KOPT-K1 (cell line): ENCODE data around the gene CD247.

Experiments
- H3K27ac ChIP-seq: fragments of 200-600 bp; sonication (generic); 2 replicates; pipeline ENCODE4 v1.5.1; 2016; ENCODE audit warnings: antibody characterized with exemption, mild to moderate bottlenecking, low read depth, low read length; ENCODE audit not compliant: poor library complexity, severe bottlenecking
- H3K36me3 ChIP-seq: fragments of 200-600 bp; sonication (generic); 2 replicates; pipeline ENCODE4 v1.5.1; 2017; ENCODE audit warnings: antibody characterized with exemption, mild to moderate bottlenecking, low read length, moderate library complexity; ENCODE audit not compliant: insufficient read depth
- H3K9me3 ChIP-seq: fragments of 200-600 bp; sonication (generic); 2 replicates; pipeline ENCODE4 v1.5.1; 2017; ENCODE audit warnings: antibody characterized with exemption, low read length, mild to moderate bottlenecking; ENCODE audit not compliant: insufficient read depth, poor library complexity, severe bottlenecking

The CD247 gene

DNA sequence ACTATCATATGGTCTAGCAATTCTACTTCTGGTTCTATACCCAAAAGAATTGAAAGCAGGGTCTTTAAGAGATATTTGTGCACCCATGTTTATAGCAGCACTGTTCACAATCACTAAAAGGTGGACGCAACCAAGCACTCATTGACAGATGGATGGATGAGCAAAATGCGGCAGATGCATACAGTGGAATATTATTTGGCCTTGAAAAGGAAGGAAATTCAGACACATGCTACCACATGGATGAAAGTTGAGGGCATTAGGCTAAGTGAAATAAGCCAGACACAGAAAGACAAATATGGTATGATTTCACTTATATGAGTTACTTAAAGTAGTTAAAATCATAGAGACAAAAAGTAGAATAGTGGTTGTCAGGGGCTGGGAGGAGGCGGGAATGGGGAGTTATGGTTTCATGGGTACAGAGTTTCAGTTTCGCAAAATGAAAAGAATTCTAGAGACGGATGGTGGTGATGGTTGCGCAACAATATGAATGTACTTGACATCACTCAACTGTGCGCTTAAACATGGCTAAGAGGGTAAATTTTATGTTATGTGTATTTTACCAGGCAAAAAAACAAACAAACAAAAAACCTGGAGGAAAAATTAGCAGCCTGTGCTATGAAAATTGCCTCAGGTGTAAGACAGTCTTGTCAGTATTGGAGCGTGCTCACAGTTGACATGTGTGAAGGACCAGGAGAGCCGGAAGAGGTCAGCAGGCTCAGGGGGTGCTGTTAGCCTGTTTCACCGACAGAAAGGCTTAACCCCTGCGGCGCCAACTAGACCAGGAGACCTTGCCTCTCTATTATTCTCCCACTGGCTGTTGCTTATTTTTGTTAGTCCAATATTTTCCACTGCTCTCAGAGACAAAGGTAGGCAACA, 26.5 kb downstream of the CD247 start:
- H3K36me3 ChIP-seq = peaks cover 79% of the 10 kb centered on the region
- H3K9me3 ChIP-seq = no peaks in the 10 kb centered on the region
- peak overlapping the region; percentile 49 for H3K27ac ChIP-seq

DNA sequence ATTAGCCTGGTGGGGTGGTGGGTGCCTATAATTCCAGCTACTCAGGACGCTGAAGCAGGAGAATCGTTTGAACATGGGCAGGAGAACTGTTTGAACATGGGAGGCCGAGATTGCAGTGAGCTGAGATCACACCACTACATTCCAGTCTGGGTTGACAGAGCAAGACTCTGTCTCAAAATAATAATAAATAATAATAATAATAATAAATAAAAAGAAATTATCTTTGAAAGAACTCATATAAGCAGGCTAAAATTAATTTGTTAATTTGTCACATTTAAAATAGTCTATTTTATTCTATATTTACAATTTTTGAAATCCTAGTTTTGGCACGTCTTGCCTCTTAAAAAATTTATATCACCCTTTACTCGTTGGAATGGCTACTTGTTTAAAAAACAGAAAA, 27.6 kb downstream of the CD247 start:
- Histone ChIP-seq H3K27ac (no peak overlapping the region), H3K9me3 (no peaks in the 10 kb centered on the region), H3K36me3 (peaks cover 79% of the 10 kb centered on the region)

DNA sequence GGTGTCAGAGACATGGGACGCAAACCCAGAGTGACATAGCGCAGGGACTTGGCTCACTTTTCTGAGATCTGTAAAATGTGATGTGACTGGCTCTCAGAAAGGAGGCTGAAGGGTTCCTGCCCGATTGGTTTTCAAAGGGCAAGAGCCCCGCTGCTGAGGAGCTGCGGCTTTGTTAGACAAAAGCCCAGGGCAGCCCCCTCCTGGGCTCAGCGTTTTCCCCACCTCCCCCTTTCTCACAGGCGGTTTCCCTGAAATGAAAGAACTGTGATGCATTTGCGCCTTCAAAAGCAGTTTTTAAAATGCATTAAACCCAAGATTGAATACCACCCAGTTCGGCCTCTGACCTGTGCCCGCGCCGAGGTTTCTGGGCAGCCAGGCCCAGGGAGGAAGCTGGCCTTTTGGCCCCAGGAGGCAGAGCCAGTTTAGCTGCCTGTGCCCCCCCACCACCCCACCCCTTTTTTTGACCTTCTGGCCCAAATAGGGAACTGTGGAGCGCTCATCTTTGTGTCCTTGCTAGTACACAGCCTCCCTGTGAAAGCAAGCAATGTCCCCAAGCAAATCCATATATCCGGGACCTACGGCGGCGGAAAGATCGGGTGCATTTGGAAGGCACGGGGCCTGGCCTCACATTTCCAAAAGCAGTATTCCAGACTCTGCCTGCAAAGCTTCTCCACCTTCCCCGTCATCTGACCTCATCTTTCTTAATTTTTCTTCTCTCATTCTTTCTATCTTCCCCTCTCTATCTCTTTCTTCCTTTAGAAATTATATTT, 28.6 kb downstream of the CD247 start:
- Histone ChIP-seq H3K27ac (peak overlapping the region; percentile 73), H3K36me3 (peaks cover 79% of the 10 kb centered on the region), H3K9me3 (no peaks in the 10 kb centered on the region)

DNA sequence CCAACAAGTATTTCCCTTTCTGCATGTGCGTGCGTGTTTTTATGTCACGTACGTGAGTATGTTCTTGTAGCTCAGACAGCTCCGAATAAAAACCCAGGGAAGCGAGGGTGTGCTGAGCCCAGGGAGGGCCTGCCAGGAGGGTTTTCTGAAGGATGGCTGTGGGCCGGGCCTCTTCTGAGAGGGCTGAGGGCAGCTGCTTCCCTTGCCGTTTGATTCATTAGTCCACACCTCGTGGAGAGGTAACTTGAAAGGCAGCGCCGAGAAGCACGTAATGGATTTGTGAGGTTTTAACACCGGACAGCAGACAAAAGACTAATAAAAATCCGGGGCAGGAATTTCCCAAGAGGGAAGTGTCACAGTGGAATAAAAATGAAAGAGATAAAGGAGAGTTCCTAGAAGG, 29.5 kb downstream of the CD247 start:
- peak overlapping the region; percentile 40 for H3K27ac ChIP-seq

DNA sequence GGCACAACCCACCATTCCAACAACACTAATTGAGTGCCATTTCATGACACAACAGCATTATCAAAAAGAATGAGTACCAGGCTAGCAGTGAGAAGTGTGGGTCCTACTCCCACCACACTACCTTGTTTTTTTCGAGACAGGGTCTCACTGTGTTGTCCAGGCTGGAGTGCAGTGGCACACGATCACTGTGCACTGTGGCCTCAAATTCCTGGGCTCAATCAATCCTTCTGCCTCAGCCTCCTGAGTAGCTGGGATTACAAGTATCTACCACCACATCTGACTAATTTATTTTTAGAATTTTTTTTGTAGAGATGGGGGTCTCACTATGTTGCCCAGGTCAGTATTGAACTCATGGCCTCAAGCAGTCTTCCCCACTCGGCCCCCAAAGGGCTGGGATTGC, 30.7 kb downstream of the CD247 start:
- Histone ChIP-seq H3K27ac (no peak overlapping the region), H3K36me3 (peaks cover 75% of the 10 kb centered on the region)

More for the DNA sequence above, 29.5 kb downstream of the CD247 start:
- H3K36me3 ChIP-seq = peaks cover 76% of the 10 kb centered on the region
- no peaks in the 10 kb centered on the region for H3K9me3 ChIP-seq

DNA sequence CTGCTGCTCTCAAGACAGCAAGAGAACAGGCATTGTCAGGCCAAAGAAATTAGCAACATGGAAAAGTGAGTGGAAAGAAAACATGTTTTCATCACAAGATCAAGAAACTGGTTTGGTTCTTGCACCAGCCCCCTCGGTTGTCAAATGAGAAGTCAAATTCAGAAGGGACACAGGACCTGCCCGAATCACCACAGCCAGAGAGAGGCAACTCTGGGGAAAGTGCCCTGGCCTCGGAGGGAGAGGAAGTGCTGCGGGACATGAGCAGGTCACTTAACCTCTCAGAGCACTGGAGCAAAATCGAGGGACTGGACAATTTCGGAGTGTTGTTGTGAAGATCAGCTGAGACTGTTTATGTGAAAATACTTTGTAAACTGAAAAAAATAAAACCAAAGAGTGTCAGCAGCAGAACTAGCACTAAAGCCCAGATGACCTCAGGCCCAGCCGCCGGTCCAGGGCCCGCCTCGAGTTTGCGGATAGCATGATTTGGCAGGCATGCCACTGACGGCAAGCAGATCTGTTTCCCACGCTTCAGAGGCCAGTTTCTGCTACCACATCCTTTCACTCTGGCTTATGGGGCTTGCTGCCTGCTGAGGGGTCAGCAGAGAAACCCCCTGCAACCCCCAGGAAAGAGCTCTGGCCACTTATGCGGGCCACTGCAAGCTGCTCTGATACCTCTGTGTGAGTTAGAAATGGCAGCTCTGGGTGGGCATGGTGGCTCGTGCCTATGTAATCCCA, 32.1 kb downstream of the CD247 start:
- H3K36me3 ChIP-seq = peaks cover 75% of the 10 kb centered on the region
- no peaks in the 10 kb centered on the region for H3K9me3 ChIP-seq
- peak overlapping the region; percentile 59 for H3K27ac ChIP-seq

More for the DNA sequence above, 30.7 kb downstream of the CD247 start:
- no peaks in the 10 kb centered on the region for H3K9me3 ChIP-seq

DNA sequence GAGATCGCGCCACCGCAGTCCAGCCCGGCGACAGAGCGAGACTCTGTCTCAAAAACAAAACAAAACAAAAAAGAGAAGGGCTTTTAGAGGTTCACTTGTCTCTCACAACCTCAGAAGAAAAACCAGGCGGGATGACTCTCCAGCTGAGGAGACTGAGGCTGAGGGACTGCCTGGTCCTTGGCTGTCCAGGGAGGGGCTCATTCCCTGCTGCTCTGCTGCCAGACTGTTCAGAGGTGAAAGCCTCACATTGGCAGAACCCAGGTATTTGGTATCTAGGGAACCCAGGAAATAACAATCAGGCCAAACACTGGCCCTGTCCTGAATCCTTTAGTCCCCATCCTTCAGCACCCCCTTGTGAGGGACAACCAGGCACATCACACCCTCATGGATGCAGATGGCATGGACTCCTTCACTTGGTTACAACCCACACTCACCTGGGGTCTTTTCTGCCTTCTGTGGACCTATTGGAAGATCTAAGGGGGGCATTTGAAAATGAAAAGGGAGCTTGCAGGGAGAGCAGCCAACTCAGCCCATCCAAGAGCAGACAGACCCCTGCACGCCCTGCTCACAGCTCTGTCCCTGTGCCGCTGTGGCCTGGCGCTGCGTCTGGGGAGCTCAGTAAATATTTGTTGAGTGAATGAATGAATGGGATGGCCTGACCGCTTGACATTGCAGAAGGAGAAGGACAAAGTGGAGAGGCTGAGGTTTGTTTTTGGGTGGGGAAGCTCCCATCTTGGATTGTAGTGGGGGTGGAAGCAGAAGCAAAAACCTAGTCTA, 33.4 kb downstream of the CD247 start:
- Histone ChIP-seq H3K27ac (peak overlapping the region; percentile 59), H3K36me3 (peaks cover 84% of the 10 kb centered on the region), H3K9me3 (no peaks in the 10 kb centered on the region)

DNA sequence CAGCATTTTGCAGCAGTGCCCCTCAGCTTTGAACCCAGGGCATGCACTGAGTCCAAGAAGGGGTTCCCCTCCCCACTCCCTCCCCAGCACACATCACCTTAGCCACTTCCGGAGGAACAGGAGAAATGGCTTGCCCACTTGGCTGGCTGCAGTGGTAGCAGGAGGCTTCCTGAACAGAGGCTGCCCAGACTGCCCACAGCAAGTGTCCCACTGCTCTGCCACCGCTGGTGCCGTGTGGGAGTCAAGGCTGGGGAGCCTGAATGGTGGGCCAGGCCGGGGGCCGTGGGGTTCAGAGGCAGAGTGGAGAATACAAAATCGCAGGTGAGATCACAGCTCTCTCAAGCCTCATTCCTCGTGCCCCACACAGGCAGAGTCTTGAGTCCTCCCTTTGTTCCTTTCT, 34.5 kb downstream of the CD247 start:
- Histone ChIP-seq H3K36me3 (peaks cover 94% of the 10 kb centered on the region), H3K27ac (peak overlapping the region; percentile 59), H3K9me3 (no peaks in the 10 kb centered on the region)

DNA sequence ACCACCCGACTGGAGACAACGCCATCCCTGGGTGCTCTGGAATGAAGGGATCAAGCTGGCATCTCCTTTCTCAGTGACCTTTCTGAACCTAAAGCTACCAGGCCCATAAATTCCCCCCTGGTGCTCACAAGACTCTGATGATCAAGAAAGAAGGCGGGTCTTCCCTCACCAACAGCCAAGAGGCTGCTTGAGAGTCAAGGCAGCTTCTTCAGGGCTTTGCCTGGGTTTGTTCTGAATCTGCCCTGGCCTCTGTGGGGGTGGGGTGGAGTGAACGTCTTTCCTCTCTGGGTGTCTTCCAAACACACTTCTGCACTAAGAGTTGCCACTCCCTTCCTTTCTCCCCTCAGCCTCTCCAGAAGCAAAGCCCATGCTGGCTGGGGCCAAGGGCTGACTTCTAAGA, 36.1 kb downstream of the CD247 start:
- Histone ChIP-seq H3K9me3 (no peaks in the 10 kb centered on the region), H3K27ac (peak overlapping the region; percentile 59), H3K36me3 (peaks cover 94% of the 10 kb centered on the region)

DNA sequence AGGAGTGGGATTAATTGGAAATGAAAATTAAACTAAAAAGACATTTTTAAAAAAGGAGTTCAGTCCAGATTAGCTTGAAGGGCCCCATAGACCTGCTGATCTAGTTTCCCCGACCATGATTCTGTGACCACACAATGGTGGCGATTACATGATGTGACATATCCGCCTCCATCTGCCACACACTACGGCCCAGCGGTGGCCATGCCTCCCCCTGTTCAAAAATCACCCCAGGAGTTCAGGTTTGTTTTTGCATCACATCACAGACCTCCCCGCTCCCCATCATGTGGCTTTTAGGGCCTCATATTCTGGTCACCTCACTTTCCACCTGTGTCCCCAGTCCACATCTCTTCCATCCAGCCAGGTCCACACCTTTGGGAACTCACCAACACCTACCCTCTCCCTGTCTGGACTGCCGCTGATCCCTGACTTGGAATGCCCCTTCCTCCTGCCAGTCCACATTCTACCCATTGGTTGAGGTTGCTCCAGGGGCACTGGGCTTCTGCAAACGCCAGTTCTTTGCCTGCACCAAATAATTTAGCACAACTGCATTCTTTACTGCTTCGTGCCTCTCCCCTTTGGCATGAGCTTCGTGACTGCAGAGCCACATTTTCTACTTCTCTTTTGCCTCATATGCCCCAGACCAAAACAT, 38.9 kb downstream of the CD247 start:
- Histone ChIP-seq H3K27ac (peak overlapping the region; percentile 60), H3K36me3 (peaks cover 73% of the 10 kb centered on the region), H3K9me3 (no peaks in the 10 kb centered on the region)

DNA sequence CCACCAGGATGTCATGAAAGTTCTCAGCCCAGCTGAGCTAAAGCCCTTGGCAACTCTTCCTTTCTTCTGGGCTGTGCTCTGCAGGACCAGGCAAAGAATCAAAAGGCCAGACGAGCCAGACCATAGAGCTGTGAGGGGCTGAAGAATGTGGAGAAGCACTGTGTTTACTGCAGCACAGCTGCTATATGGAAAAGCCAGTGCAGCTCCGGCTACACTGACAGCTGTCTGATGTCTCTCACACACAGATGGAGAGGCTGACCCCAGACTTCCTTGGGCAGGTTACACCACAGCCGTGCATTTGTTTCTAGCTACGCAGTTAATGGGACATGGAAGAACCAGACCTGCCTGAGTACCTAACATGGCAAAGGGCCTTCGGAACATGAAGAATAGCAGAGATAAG, 40.3 kb downstream of the CD247 start:
- Histone ChIP-seq H3K36me3 (peaks cover 64% of the 10 kb centered on the region), H3K9me3 (no peaks in the 10 kb centered on the region), H3K27ac (peak overlapping the region; percentile 60)

DNA sequence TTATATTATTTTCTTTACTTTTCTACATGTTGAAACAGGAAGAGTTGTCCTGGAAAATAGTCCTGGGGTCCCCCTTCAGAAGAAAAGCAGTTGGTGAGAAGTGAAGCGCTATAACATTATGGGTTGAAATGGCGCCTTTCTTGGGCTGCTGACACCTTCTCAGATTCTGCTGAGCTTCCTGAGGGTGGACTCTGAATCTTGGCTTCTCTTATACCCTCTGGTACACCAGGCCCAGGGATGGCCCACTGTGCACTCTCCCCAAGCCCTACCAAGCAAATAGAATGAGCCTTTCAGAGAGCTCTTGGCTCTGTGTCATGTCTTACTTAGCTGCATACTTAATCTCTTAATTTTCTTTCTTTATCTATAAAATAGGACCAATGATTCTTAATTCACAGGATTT, 42.3 kb downstream of the CD247 start:
- no peaks in the 10 kb centered on the region for H3K9me3 ChIP-seq
- H3K36me3 ChIP-seq = peaks cover 55% of the 10 kb centered on the region

DNA sequence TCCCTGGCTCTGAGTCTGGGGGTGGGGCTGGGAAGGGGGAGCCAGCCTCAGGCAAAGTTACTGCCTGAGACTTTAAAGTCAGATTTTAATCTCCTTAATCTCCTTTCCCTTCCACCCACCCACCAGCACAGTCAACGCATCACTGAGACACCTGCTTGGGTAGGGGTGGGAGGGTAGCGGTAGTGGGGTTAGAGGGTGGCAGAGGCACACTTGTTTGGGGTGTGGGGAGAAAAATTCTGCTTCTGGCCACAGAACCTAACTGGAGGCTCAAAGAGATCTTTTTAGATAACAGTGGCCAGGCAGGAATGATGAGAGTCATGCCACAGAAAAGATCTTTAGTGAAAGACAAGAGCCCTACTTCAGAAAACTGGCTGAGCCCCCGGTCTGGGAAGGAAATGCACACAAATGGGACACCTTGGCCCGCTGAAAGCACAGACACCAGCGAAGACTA, 44.1 kb downstream of the CD247 start:
- Histone ChIP-seq H3K27ac (peak overlapping the region; percentile 90), H3K36me3 (peaks cover 41% of the 10 kb centered on the region), H3K9me3 (no peaks in the 10 kb centered on the region)

More for the DNA sequence above, 42.3 kb downstream of the CD247 start:
- H3K27ac ChIP-seq = peak overlapping the region; percentile 90

DNA sequence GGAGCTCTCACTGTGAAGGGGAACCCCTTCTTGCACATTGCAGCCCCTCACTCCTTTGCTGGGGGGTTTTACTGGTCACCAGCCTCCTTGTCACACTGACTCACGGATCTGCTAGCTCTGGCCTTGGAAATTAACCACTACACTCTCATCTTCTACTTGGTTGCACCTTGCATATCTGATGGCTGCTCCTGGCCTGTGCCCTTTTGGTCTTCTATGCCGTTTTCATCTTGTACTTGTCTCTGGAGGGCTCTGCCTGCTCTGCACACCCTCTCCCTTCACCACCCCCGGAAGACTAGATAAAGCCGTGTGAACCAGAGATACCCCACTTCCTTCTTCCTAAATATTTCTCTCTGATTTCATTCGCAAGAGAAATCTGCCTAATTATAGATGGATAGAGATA, 44.6 kb downstream of the CD247 start:
- peaks cover 42% of the 10 kb centered on the region for H3K36me3 ChIP-seq
- no peaks in the 10 kb centered on the region for H3K9me3 ChIP-seq
- H3K27ac ChIP-seq = peak overlapping the region; percentile 90
